ENCODE data around the gene VAMP1. TPM values are rescaled to one million over a fixed set of nuclear protein-coding genes. Genes with fewer than 3 reads are reported as not detected.
"Not testable (repeated sequence)": the region's sequence is repeated elsewhere in the genome, so short reads cannot be mapped to it uniquely, and the experiment has no call there.

VAMP1 gene
- total RNA-seq, 1 donor from 2014 or later = 1.5 TPM

- no peak for DNase-seq (ENCODE audit: low read depth in 2 of 2)
Observed at GRCh38 chr12:6469609-6470374, 685 bp downstream of the VAMP1 start.

GRCh38 chr12:6469092-6469491 is 1.4 kb downstream of the VAMP1 start:
- no peak for DNase-seq (ENCODE audit: low read depth in 2 of 2)

- peak in 1 of 2 donors; percentile 24 for DNase-seq (ENCODE audit: low read depth in 2 of 2)
Observed at GRCh38 chr12:6468283-6468575, 2.2 kb downstream of the VAMP1 start.

GRCh38 chr12:6467571-6468282 is 2.8 kb downstream of the VAMP1 start:
- not testable (repeated sequence) for DNase-seq (ENCODE audit: low read depth in 2 of 2)

GRCh38 chr12:6466751-6467150 is 3.7 kb downstream of the VAMP1 start:
- DNase-seq (ENCODE audit: low read depth in 2 of 2) = not testable (repeated sequence)

GRCh38 chr12:6466184-6466573 is 4.3 kb downstream of the VAMP1 start:
- no peak for DNase-seq (ENCODE audit: low read depth in 2 of 2)

- DNase-seq (ENCODE audit: low read depth in 2 of 2) = peak; percentile 66 to 81
Observed at GRCh38 chr12:6465467-6466183, 4.9 kb downstream of the VAMP1 start.

GRCh38 chr12:6464531-6464930 is 5.9 kb downstream of the VAMP1 start:
- peak in 1 of 2 donors; percentile 37 for DNase-seq (ENCODE audit: low read depth in 2 of 2)

GRCh38 chr12:6463858-6464257 is 6.6 kb downstream of the VAMP1 start:
- no peak for DNase-seq (ENCODE audit: low read depth in 2 of 2)

- peak in 1 of 2 donors; percentile 39 for DNase-seq (ENCODE audit: low read depth in 2 of 2)
Observed at GRCh38 chr12:6463216-6463615, 7.3 kb downstream of the VAMP1 start.

GRCh38 chr12:6462234-6462995 is 8.1 kb downstream of the VAMP1 start:
- peak; percentile 88 to 89 for DNase-seq (ENCODE audit: low read depth in 2 of 2)

- DNase-seq (ENCODE audit: low read depth in 2 of 2) = peak in 1 of 2 donors; percentile 78
Observed at GRCh38 chr12:6461401-6462233, 8.9 kb downstream of the VAMP1 start.

- no peak for DNase-seq (ENCODE audit: low read depth in 2 of 2)
Observed at GRCh38 chr12:6460751-6461371, 9.6 kb downstream of the VAMP1 start.

- no peak for DNase-seq (ENCODE audit: low read depth in 2 of 2)
Observed at GRCh38 chr12:6459004-6459337, 11.5 kb downstream of the VAMP1 start.

GRCh38 chr12:6458281-6459003 is 12.0 kb downstream of the VAMP1 start:
- no peak for DNase-seq (ENCODE audit: low read depth in 2 of 2)

- DNase-seq (ENCODE audit: low read depth in 2 of 2) = no peak
Observed at GRCh38 chr12:6457220-6457945, 13.1 kb downstream of the VAMP1 start.

GRCh38 chr12:6452944-6453630 is 17.4 kb downstream of the VAMP1 start:
- DNase-seq (ENCODE audit: low read depth in 2 of 2) = peak in 1 of 2 donors; percentile 50

GRCh38 chr12:6452245-6452943 is 18.1 kb downstream of the VAMP1 start:
- DNase-seq (ENCODE audit: low read depth in 2 of 2) = no peak
